ENCODE results near the gene SUCLG2.

SUCLG2 gene

DNA sequence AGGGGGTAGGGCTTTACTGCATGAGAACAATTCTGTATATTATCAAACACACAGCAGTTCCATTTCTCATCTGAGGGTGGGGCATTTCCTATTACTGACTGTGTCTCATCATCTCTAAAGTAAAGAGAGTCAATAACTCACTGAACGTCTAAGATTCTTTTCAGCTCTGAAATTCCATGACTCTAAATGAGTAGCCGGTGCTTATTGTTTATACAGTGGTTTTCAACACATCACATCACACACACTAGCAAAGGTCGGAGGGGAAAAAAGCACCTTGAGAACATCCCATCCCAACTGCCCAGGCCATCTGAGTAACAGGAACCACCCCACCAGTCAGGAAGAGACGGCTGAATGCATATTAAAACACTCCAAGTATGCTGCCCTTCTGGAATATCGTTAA is 196.0 kb downstream of the SUCLG2 start:
- DNase-seq (ENCODE audit: low read depth), result no peak

DNA sequence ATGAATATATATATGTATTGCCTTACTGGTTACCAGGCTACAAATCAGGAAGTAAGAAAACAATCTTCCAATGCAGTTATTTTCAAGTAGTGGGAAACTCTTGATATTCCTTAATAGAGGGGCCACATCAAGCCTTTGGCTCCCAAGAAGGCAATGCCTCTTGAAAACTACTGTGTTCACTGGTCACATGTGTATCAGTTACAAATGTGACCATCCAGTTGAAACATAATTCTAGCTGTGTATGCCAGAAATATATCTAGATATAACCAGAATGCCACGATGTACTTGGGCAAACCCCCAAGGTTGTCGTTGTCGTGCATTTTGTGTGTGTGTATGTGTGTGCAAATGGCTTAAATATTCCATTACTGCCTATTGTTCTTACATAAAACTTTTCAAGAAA is 200.8 kb downstream of the SUCLG2 start:
- no peak for DNase-seq (ENCODE audit: low read depth)

DNA sequence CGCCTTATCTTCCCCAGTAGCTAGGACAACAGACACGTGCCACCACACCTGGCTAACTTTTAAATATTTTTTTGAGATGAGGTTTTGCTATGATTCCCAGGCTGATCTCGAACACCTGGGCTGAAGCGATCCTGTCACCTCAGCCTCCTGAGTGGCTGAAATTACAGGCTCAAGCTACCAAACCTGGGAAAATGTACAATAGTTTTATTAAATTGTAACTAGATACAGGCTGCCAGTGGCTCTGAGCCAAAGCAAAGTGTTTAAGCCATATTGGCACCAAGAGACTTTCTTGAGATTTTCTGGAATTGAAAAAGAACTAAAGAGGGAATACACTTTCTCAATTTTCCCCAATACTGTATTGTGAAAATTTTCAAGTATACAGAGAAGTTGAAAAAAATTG is 204.3 kb downstream of the SUCLG2 start:
- DNase-seq (ENCODE audit: low read depth), result no peak

DNA sequence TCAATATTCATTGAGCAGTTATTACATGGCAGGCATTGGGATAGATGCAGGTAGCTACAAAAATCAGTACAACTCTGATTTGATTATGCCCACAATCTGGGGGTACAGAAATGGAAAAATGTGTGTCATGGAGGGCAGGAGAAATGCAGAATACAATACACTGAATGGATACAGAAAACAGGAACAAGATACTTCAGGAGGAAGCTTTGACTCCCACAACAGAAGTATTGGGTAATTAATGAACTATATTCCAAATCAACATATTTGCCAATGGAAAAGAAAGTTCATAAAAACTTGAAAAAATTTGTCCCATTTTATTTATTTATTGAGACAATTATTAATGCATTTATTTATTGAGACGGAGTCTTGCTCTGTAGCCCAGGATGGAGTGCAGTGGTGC is 207.0 kb downstream of the SUCLG2 start:
- no peak for DNase-seq (ENCODE audit: low read depth)

DNA sequence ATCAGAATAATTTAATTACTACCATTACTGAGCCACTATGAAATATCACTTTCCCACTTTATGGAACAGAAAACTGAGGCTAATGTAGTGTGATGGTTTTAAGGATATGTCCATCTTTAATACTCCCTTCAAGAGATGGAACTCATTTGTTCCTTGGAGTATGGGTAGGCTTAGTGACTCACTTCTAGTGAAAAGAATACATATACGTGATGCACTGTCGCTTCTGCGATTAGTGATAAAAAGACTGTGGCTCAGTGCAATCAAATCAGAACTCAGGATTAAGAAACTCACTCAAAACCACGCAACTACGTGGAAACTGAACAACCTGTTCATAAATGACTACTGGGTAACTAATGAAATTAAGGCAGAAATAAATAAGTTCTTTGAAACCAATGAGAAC is 216.6 kb downstream of the SUCLG2 start:
- no peak for DNase-seq (ENCODE audit: low read depth)

DNA sequence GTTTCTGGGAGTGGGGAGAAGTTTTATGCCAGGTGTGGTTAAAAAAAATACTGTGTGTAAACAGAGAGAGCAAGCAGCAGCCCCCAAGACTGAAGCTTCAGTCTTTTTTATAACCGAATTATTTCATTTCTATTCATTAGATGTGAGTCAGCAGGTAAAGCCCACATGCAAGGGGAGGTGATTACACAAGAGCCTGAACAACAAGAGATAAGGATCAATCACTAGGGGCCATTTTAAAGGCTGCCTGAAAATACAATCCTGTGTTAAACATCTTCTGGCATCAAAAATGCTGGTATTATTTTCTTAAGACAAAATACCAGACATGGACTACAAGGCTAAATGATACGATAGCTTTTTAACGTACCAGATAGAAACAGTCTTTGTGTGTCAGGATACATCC is 217.3 kb downstream of the SUCLG2 start:
- DNase-seq (ENCODE audit: low read depth), result no peak

DNA sequence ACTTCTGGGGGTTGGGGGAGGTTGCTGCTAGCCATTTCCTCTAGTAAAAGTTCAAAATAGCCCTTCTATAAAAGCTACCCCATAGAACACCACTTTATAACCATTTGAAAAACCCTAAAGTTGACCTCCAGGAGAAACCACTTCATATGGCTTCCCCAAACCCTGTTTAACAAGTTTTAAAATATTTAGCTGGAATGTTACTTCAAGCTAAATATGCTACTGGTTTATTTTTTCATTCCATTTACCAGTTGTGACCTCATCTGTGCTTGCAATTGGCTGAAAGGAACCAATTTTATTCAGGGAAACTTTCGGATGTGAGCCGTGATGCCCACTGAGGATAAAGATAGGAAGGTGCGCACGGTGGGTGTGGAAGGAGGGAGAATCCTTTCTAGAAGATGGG is 221.3 kb downstream of the SUCLG2 start:
- no peak for DNase-seq (ENCODE audit: low read depth)

DNA sequence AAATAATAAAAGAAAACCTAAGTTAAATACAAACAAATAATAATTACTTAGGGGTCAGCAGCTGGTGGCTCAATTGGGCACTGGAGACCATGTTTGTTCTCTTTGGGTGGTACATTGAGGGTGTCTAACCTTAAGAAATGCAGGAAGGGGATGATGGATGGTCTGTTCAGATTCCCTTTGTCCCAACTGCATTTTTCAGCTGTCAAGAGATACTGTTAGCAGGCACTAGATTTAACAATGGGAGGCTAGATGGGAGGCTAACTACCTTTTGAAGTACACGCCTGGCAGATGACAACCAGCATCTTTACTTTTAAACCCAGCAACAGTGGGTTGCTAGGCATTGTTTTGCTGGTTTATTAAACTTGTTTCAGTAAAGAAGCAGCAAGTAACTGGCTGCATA is 222.5 kb downstream of the SUCLG2 start:
- DNase-seq (ENCODE audit: low read depth), result no peak

DNA sequence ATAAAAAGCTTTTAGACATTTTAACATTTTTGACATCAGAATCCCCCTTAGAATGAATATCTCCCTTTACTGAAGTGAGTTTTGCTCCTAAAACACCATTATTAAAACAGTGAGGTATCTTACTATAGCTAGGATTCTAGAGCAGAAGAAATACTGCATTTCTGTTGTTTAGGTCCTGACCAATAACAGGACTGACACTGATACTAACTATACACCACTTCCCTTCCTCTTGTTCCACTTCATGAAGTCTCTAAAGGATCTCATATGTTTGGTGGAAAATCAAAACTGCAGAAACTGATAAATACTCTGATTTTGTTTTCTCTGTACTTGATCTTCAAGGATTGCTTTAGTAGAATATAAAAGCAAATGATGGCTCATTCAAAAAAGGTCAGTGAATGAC is 230.7 kb downstream of the SUCLG2 start:
- no peak for DNase-seq (ENCODE audit: low read depth)

DNA sequence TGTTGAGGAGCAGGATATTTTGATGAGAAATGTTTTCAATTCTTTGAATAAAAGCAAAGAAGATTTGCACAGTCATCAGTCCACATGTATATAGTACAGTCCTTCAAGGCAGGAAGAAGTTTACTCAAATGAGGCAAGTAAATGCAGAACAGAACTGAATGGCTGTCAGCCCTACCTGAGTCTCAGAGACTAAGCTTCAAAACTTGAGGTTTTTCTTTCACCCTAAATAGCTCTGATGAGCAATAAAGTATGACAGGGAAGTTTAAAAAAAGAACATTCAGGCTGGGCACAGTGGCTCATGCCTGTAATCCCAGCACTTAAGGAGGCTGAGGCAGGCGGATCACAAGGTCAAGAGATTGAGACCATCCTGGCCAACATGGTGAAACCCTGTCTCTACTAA is 232.5 kb downstream of the SUCLG2 start:
- no peak for DNase-seq (ENCODE audit: low read depth)

DNA sequence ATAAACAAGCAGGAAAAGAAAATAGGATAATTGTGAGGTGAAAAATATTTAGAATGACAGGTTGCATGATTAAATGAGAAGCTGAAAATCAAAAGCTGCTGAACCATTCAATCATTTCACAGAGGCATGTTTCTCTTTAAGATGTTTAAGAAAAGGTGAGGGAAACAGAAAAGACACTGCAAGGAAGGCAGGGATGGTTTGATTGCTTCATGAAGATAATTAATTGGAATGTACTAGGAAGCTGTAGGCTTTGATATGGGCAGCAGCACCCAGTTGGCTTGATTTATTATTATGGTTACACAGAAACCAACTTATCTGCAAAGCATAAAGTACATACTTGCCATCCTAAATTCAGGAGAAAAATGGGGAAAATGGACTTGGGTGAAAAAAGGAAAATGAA is 234.6 kb downstream of the SUCLG2 start:
- no peak for DNase-seq (ENCODE audit: low read depth)

DNA sequence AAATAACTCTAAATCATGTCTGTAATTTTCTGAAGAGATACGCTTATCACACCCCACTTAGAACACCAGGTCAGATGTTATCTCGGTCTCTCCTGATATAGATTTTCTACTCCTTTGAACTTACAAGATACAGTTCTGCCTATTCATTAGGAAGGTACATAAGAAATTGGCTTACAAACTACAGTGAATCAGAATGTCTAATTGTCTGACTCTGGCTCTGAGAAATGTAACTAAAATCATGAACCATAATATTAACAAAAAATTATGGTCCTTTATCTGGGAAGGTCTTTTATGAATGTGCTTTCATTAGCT is 235.2 kb downstream of the SUCLG2 start:
- no peak for DNase-seq (ENCODE audit: low read depth)

DNA sequence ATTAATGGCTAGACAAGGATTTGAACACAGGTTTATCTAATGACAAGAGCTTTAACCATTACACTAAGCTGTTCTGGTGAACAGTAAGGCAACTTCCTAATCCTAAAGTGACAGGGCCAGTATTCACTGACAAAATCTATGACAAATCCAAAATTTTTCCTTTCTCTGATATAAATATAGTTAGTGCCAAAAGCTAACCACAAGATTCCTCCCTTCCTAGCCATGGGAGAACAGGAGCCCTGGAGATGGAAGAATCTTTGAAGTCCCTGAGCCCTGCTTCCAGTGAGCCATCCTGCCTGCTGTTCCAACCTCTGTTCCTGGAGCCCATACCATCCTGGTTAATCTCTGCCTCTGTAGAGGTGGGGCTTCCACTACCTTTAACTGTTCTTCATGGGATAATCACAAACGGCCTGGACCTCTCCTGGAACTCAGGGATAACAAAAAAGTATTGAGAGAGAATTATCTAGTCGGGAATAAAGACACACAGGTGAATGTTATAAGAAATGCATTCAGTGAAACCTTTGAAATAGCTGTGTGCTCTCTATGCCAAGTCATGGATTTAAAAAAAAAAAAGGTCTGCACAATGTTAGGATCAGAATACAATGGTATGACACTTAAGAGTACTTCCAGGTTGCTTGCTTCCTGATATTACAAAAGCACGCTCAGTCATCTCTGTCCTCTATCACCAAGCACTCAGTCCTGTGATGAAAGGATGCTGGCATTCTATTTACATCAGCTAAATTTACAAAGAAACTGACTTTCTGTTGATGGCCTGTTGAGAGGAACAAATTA is 235.8 kb downstream of the SUCLG2 start:
- DNase-seq (ENCODE audit: low read depth), result no peak

DNA sequence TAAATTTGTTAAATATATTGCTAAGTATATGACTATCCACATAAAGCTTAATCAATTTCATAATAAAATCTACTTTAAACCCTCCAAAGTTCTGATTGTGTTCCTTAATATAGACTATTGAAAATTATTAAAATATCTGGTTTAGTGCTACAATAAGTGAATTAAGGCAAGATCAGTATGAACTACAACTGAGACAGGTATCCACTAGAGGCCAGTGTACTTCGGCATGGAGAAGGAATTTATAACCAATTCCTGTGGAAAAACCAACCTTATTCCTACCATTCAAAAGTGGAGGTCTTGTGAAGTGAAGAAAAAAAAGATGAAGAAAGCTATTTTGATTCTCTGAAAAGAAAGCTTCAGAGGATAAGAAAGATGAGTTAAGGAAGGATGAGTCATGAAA is 237.7 kb downstream of the SUCLG2 start:
- DNase-seq (ENCODE audit: low read depth), result no peak

DNA sequence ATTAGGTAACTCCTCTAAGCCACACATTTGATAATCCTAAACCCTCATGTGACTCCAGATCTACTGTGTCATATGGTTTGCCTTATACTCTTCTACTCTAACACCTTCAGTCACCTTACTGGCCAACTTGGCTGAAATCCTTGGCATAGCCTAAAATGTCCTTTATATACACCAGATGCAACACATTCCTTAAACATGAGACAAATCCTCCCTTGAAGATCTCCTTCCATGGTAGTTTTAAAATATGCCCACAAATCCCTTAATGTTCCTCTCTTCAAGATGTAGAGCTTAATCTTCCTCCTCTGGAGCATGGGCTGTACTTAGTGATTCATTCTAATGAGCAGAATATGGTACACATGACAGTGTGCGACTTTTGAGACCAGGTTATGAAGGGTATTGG is 238.9 kb downstream of the SUCLG2 start:
- no peak for DNase-seq (ENCODE audit: low read depth)

DNA sequence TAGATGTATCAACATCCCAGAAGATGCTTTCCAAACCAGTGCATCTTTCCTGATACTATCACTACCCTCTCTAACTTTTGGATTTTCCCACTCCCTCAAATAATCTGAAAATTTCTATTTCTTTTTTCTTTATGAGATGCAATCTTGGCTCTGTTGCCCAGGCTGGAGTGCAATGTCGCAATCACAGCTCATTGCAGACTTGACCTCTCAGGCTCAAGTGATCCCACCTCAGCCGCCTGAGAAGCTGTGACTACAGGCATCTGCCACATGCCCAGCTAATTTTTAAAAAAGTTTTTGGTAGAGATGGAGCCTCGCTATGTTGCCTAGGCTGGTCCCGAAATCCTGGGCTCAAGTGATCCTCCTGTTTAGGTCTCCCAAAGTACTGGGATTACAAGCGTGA is 239.7 kb downstream of the SUCLG2 start:
- DNase-seq (ENCODE audit: low read depth), result no peak

DNA sequence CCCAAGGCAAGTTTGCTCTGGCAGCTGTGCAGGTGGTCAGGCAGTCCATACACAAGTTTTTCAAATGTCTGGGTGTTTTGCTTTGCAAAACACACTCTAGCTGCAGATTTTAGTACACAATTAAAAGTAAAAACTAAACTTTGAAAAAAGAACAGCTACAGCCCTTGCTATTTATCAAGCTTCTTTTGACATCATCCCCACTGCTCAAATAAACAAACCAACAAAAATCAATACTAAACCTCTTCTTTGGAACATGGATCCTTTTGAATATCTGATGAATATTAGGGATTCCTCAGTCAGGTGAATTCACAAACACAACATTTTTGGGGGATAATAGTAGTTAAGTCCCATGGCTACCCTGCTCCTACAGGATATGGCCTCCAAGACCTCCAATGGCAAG is 249.2 kb downstream of the SUCLG2 start:
- no peak for DNase-seq (ENCODE audit: low read depth)

DNA sequence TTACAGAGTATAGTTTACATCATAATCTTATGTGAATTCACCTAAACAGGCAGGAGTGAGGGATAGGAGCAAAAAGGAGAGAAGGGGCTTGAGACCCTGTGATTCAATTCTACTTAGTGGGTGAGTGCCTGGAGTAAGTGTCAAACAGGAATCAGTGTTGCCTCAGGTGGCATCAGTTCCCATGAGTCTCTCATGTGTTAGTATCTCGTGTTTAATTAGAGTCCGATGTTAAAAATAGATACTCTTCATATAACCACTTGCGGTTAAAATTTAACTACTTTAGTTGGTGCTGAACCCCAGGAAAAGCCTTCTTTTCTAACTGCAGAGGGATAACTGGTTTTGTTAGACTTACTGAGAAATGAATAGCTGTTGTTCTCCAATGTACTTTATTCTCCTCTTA is 251.5 kb downstream of the SUCLG2 start:
- DNase-seq (ENCODE audit: low read depth), result no peak

DNA sequence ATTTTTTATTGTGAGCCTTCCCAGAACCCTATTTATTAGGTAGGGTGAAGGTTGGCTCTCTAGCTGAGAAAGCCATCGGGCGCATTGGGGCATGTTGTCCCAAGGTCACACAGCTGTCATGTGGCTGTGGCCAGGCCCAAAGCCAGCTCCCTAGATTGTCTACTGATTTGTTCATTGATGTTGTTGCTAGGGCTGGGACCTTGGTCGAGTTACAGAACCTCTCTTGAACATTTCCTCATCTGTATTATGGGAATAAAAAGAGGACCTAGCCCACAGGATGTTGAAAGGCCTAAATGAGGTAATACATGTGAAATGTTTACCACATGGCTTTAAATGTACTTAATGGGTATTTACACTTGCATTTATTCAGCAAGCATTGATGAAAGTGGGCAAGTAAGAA is 252.5 kb downstream of the SUCLG2 start:
- no peak for DNase-seq (ENCODE audit: low read depth)

DNA sequence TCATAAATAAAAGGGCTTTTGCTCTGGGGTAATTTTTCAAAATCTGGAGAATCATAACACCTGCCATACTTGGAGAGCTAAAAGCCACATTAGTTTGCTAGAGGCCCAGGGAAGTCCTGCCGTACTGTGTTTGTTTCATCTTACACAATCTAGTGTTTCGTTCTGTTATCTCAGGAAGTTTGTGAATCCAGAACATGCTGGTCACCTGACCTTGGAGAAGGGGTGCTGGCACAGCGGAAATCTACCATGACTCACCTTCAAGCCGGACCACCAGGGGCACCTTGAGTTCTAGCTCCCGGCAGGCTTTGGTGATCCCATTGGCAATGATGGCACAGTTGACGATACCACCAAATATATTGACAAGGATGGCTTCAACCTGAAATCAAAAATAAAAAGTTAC is 253.9 kb downstream of the SUCLG2 start:
- no peak for DNase-seq (ENCODE audit: low read depth)

DNA sequence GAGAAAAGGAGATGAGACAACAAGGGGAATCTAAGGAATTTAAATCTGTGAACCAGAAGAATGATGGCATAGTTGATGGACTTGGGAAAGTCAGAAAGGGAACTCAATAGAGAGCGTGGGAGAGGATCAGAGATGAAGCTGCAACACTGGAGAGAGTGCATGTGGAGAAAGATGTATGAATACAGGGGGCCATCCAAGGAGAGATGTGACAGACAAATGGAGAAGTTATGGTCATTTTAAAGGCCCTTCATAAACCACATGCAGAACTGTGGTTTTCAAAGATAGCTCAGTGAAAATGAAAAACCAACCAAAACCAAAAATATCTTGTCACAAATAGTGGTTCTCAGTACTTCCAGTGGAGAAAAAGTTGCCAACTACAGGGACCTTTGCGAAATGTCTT is 265.2 kb downstream of the SUCLG2 start:
- no peak for DNase-seq (ENCODE audit: low read depth)

DNA sequence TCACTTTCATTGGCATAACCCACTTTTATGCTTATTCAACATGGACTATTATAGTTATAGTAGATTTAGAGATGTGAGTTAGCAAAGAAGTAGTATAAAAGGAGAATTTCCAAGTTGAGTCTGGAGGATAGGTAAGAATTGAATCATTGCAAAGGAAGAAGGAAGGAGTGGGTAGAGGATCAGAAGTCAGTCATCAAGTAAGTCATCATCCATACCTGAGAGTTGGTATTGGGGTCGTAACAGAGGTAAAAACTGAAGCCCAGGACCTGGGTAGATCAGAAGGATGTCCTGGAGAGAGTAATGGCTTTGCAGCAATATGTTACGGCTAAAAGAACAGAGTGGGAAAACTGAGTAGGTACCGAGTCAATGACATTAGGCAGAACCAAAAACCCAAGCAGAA is 265.7 kb downstream of the SUCLG2 start:
- no peak for DNase-seq (ENCODE audit: low read depth)

DNA sequence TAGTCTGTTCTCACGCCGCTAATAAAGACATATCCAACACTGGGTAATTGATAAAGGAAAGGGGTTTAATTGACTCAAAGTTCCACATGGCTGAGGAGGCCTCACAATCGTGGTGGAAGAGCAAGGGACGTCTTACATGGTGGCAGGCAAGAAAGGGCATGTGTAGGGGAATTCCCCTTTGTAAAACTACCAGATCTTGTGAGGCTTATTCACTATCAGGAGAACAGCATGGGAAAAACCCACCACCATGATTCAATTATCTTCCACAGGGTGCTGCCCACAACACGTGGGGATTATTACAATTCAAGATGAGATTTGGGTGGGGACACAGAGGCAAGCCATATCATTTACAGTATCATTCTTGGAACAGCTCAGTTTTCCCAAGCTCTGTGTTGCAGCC is 268.0 kb downstream of the SUCLG2 start:
- no peak for DNase-seq (ENCODE audit: low read depth)

DNA sequence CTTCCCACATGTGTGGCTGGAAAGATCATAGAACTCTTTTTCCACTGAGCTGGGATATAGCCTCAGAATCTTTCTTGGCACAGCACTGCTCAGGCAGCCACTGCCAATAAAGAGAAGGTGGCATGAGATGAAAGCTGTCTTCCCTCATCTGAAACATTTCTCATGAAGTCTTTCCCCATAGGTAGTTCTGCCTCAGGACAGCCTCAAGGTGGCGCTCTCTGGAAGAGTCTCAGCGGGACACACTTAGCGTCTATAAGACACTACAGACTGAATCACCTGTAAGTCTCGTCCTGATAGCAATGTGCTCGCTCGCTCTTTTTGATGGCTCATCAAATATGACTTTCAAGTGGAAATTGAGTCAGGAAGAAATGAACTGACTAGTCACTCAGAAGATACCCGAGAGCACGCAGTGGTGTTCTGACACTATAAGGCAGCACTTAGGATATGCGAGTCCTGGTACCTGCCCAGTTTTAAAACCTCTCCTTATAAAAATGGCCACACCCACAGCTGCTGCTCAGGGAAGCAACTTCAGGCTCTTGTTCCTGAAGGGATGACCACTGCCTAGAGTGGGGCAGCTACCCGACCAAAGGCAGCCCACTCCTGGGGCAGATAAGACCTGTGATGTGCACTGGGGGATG is 269.5 kb downstream of the SUCLG2 start:
- peak; percentile 2 for DNase-seq (ENCODE audit: low read depth)
